GM18520 (cell line): ENCODE measurements around the gene JAK1.
A peak's percentile ranks its signal among the peaks of the same experiment; 100 is the strongest.

Experiments used
- ATAC-seq: cut with Tn5 transposase; IDR thresholded peaks from one replicate; pipeline ENCODE4 v1.9.1; 2021; ENCODE audit not compliant: unreplicated experiment

JAK1 gene

GRCh38 chr1:64893921-64894320 is 72.4 kb downstream of the JAK1 start:
- ATAC-seq: no peak

- ATAC-seq: no peak
Measured at GRCh38 chr1:64892576-64893573, 73.5 kb downstream of the JAK1 start.

GRCh38 chr1:64891448-64891825 is 74.9 kb downstream of the JAK1 start:
- no peak for ATAC-seq

- ATAC-seq: no peak
Measured at GRCh38 chr1:64890699-64891447, 75.5 kb downstream of the JAK1 start.

- ATAC-seq: no peak
Measured at GRCh38 chr1:64887689-64888217, 78.6 kb downstream of the JAK1 start.

- ATAC-seq: no peak
Measured at GRCh38 chr1:64886877-64887276, 79.5 kb downstream of the JAK1 start.

- ATAC-seq: no peak
Measured at GRCh38 chr1:64885648-64886047, 80.7 kb downstream of the JAK1 start.

GRCh38 chr1:64884261-64885040 is 81.9 kb downstream of the JAK1 start:
- ATAC-seq: no peak

GRCh38 chr1:64882574-64883255 is 83.6 kb downstream of the JAK1 start:
- peak; percentile 91 for ATAC-seq

GRCh38 chr1:64881281-64881680 is 85.1 kb downstream of the JAK1 start:
- ATAC-seq: no peak

GRCh38 chr1:64880449-64880848 is 85.9 kb downstream of the JAK1 start:
- ATAC-seq: no peak

- no peak for ATAC-seq
Measured at GRCh38 chr1:64878931-64879611, 87.3 kb downstream of the JAK1 start.

GRCh38 chr1:64878090-64878489 is 88.3 kb downstream of the JAK1 start:
- ATAC-seq: no peak

- no peak for ATAC-seq
Measured at GRCh38 chr1:64877598-64877997, 88.8 kb downstream of the JAK1 start.

GRCh38 chr1:64877151-64877550 is 89.2 kb downstream of the JAK1 start:
- ATAC-seq: no peak

GRCh38 chr1:64875606-64876005 is 90.7 kb downstream of the JAK1 start:
- no peak for ATAC-seq

- ATAC-seq: no peak
Measured at GRCh38 chr1:64875101-64875500, 91.2 kb downstream of the JAK1 start.

GRCh38 chr1:64874666-64875065 is 91.7 kb downstream of the JAK1 start:
- no peak for ATAC-seq

GRCh38 chr1:64873576-64873975 is 92.8 kb downstream of the JAK1 start:
- ATAC-seq: no peak

GRCh38 chr1:64872067-64872466 is 94.3 kb downstream of the JAK1 start:
- no peak for ATAC-seq
